NB4 (cell line): ENCODE results near the gene THBS3.

Experiments used
- DNase-seq: peaks from one replicate; pipeline ENCODE4 v3.0.0; 2010; ENCODE audit warnings: low read depth
- H3K4me3 ChIP-seq: one replicate; pipeline ENCODE4 v1.5.1; 2011; ENCODE audit warnings: mild to moderate bottlenecking, low read depth, low read length, moderate library complexity
- MYC ChIP-seq: IDR thresholded peaks from 2 replicates; pipeline ENCODE4 v1.6.1; 2011; ENCODE audit warnings: low read depth, low read length
- POLR2A ChIP-seq: IDR thresholded peaks from 2 replicates; pipeline ENCODE4 v1.6.1; 2011; ENCODE audit warnings: mild to moderate bottlenecking; ENCODE audit not compliant: insufficient read length; ENCODE audit errors: extremely low read depth
- TF ChIP-seq, protein P1 (sequence below): IDR thresholded peaks from one replicate; pipeline ENCODE4 v1.5.1; 2012; ENCODE audit warnings: low read depth, low read length
- TF ChIP-seq, protein P2 (sequence below): IDR thresholded peaks from 2 replicates; pipeline ENCODE4 v1.6.1; 2011; ENCODE audit warnings: low read depth, low read length

The THBS3 gene

DNA sequence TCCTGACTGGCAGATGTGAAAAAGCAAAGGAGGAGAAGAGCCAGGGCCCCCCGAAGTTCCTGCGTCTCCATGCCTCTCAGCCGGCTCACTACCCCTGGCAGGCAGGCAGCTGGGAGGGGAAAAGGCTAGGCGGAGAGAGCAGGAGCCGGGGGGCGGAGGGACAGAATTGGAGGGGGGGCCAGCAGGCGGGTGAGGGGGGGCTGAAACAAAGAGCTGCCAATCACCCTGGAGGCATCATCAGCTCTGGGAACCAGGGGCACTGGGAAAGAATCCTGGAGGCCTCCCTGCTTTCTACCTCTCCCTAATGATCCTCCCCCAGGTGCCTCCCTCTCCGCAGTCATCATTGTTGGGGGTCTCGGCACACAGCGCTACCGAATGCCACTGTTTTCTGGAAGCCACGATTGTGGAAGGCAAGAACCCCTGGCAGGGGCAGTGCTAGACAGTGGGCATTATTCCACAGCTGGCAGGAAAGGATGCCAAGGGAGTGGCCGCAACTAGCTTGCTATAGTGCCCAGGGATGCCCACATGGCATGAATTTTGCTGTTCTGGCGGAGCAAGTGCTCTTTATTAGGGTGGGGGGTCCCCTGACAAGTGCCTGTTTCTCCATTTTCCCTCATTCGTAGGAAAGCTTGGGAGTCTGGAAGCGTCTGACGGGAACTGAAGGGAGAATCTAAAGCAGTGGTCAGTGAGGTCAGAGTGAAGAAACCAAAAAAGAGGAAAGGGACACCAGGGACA is at the start of gene THBS3:
THBS3 (minus strand) TSS at position 92 of the 735 bp plus-strand sequence; CDS start at position 71, 21 bp downstream.
- peak within 1 kb of the TSS; percentile 64 for H3K4me3 ChIP-seq
- no peak for DNase-seq
- TF ChIP-seq, protein P1, sequence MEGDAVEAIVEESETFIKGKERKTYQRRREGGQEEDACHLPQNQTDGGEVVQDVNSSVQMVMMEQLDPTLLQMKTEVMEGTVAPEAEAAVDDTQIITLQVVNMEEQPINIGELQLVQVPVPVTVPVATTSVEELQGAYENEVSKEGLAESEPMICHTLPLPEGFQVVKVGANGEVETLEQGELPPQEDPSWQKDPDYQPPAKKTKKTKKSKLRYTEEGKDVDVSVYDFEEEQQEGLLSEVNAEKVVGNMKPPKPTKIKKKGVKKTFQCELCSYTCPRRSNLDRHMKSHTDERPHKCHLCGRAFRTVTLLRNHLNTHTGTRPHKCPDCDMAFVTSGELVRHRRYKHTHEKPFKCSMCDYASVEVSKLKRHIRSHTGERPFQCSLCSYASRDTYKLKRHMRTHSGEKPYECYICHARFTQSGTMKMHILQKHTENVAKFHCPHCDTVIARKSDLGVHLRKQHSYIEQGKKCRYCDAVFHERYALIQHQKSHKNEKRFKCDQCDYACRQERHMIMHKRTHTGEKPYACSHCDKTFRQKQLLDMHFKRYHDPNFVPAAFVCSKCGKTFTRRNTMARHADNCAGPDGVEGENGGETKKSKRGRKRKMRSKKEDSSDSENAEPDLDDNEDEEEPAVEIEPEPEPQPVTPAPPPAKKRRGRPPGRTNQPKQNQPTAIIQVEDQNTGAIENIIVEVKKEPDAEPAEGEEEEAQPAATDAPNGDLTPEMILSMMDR = no peak
- no peak for TF ChIP-seq MYC
- no peak for TF ChIP-seq POLR2A
- TF ChIP-seq, protein P2, sequence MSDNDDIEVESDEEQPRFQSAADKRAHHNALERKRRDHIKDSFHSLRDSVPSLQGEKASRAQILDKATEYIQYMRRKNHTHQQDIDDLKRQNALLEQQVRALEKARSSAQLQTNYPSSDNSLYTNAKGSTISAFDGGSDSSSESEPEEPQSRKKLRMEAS = no peak

DNA sequence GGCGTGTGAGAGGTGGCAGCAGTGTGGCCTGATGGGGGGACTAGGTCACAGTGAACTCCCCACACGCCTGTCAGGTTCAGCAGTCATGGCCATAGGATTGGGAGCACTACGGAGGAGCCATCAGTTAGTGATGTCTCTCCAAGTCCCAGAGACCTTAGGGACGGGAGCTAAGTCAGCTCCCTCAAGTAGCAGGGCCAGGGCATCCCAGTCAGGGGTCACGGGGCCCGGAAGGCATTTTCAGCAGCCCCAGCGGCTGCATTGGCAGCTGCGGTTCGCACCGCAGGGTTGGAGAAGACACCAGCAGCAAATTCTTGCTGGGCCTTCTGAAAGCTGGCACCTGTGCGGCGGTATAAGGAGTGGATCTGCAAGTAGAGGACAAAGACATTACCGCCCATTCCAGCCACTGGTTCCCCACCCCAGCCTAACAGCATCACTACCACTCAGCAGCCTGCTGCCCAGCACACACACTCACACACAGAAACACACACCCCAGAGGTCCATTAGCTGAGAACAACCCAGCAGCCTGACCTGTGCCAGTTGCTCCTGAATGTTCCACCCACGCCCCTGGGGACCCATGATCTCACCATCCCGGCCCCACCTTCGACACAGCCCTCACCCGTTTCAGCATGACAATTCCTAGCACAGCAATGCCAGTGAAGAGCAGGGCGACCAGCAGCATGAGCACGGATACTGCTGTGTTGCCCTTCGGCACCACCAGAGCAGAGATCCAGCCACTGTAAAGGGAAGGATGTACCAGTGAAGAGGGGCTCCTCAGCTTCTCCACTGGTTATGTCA is 48.6 kb upstream of the THBS3 start:
- no peak overlapping the region for H3K4me3 ChIP-seq
- DNase-seq = no peak
- TF ChIP-seq, protein P1 = no peak
- no peak for TF ChIP-seq POLR2A
- TF ChIP-seq MYC = no peak
- TF ChIP-seq, protein P2 = no peak

DNA sequence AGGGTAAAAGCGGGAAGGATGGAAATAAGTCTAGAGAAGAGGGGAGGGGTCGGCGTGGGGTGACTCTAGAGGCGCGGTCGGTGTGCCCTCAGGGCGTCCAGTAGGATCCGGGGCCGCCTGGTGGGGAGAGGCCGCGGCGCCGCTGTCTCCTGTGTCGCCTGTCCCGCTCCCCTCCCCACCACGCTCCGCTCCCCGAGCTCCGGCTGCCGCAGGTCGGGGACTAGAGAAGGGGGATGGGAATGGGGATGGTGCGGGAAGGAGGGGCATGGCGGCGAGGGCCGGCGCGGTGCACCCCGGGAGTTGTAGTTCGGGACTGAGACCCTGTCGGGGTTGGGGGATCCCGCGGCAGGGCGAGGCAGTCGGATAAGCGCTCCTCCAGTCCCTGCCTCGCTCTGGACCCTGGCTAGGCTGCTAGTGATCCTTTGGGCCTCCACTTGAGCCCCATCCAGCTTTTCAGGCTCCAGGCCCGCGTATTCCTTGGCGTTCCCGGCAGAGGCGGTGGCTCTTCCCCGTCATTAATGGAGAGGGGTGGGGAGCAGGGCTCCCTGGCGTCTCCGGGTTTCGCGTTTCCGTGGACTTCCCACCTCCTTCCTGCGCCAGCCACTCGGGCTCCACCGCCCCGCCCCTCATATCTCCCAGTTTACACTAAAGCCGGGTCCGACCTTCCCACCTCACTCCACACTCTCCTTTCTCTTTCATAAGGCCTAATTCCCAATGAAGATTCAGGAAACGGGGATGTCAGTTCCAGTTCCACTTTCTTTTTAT is 47.7 kb upstream of the THBS3 start, which contains the start of gene ENTREP3:
ENTREP3 (minus strand) TSS at position 241 of the 765 bp plus-strand sequence. CDS start 606 bp downstream, outside the sequence.
- TF ChIP-seq MYC (peak; percentile 74), POLR2A (peak; percentile 54)
- TF ChIP-seq, protein P1 = no peak
- TF ChIP-seq, protein P2 = peak; percentile 52; the same call in 1 of the 2 replicates
- peak within 1 kb of the TSS; percentile 53 for H3K4me3 ChIP-seq
- peak; percentile 83 for DNase-seq

DNA sequence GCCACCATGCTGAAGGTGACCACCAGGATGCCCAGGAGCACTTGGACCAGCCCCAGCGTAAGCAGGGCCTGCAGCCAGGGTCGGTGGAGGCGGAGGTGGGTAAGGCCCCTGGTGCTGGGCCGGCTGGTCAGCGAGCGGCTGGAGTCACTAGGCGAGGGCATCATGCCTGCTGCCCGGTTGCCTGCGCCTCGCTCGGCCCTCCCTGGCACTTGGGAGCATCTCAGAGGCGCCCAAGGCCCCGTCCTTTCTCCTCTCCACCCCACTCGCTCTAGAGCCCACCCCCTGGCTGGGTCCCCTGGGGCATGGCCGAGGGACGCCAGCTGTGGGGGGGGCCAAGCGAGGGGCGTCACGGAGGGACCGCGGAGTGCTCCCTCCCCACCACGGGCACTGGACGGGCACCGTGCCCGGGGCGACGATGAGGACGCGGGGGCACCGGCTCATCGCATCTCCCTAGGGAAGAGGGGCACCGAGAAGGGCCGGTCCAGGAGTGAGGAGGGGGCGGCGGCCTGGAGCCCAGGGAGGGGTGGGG is 47.1 kb upstream of the THBS3 start:
- H3K4me3 ChIP-seq = peak overlapping the region; percentile 53
- DNase-seq = no peak

DNA sequence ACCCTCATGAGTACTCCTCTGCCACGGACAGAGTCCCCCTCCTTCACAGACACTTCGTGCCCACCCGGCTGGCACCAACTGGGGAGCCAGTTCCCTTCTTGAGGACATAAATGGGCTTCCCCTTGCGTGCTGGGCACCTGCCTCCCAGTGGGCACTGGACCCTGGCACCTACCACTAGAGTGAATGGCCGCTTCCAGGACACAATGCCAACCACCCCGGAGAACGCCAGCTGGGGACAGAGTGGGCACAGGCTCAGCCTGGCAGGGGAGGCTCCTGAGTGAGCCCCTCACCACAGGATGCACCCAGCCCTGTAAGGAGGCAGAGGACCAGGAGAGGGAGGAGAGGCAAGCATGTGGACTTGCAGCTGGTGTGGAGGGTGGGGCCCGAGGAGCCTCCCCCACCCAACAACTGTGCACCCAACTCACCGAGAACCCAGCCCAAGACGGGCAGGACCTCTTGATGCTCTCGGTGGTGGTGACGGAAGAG is 46.6 kb upstream of the THBS3 start:
- TF ChIP-seq POLR2A (no peak), MYC (no peak)
- TF ChIP-seq, protein P1 = no peak
- no peak for DNase-seq
- no peak overlapping the region for H3K4me3 ChIP-seq

More for the DNA sequence above, 47.1 kb upstream of the THBS3 start:
- TF ChIP-seq, protein P2 = no peak
